HepG2 (cell line): ENCODE measurements around the gene CHID1. TPM values are rescaled to one million over a fixed set of nuclear protein-coding genes. Genes with fewer than 3 reads are reported as not detected.

Source experiments
- ARID5B ChIP-seq: IDR thresholded peaks from 2 replicates; pipeline ENCODE4 v1.4.0; 2020; ENCODE audit warnings: mild to moderate bottlenecking, missing genetic modification reagents
- BRF2 ChIP-seq: sonication (generic); formaldehyde crosslinking; IDR thresholded peaks from 2 replicates; pipeline ENCODE4 v1.8.1; 2022; ENCODE audit warnings: mild to moderate bottlenecking, missing genetic modification reagents
- FOXK1 ChIP-seq: sonication (generic); formaldehyde crosslinking; IDR thresholded peaks from 2 replicates; pipeline ENCODE4 v1.4.0; 2020; ENCODE audit warnings: low read depth, missing genetic modification reagents, borderline replicate concordance
- GPBP1L1 ChIP-seq: sonication (generic); formaldehyde crosslinking; IDR thresholded peaks from 2 replicates; pipeline ENCODE4 v1.5.0; 2020; ENCODE audit warnings: mild to moderate bottlenecking, missing genetic modification reagents
- KAT7 ChIP-seq: IDR thresholded peaks from 2 replicates; pipeline ENCODE4 v1.6.1; 2018; ENCODE audit warnings: borderline replicate concordance, missing compliant biosample characterization
- NRL ChIP-seq: sonication (generic); formaldehyde crosslinking; IDR thresholded peaks from 2 replicates; pipeline ENCODE4 v1.5.0; 2020; ENCODE audit warnings: missing genetic modification reagents, mild to moderate bottlenecking, moderate library complexity, borderline replicate concordance
- SIN3B ChIP-seq: fragments of 150-350 bp; IDR thresholded peaks from 2 replicates; pipeline ENCODE4 v1.6.1; 2014; ENCODE audit warnings: low read length
- SNAPC4 ChIP-seq: sonication (generic); formaldehyde crosslinking; IDR thresholded peaks from 2 replicates; pipeline ENCODE4 v1.4.0; 2020; ENCODE audit warnings: mild to moderate bottlenecking, missing genetic modification reagents
- ZBTB44 ChIP-seq: sonication (generic); formaldehyde crosslinking; IDR thresholded peaks from 2 replicates; pipeline ENCODE4 v1.4.0; 2020; ENCODE audit warnings: missing genetic modification reagents
- ZBTB8A ChIP-seq: sonication (generic); formaldehyde crosslinking; IDR thresholded peaks from 2 replicates; pipeline ENCODE4 v1.4.0; 2020; ENCODE audit warnings: mild to moderate bottlenecking, low read depth, missing genetic modification reagents, borderline replicate concordance
- ZNF20 ChIP-seq: sonication (generic); formaldehyde crosslinking; IDR thresholded peaks from 2 replicates; pipeline ENCODE4 v1.4.0; 2020; ENCODE audit warnings: mild to moderate bottlenecking, moderate library complexity, missing genetic modification reagents
- ZNF326 ChIP-seq: sonication (generic); formaldehyde crosslinking; IDR thresholded peaks from 2 replicates; pipeline ENCODE4 v1.4.0; 2020; ENCODE audit warnings: missing genetic modification reagents, borderline replicate concordance
- ZNF503 ChIP-seq: sonication (generic); formaldehyde crosslinking; IDR thresholded peaks from 2 replicates; pipeline ENCODE4 v1.4.0; 2020; ENCODE audit warnings: missing genetic modification reagents
- polyA plus RNA-seq, 8 experiments: library from polyadenylated mRNA; depleted of rRNA in 3 of 8; stranded (reverse) in 7 of 8; unstranded in 1 of 8; fragments of >200 nt; fragmentation: Illumina TruSeq in 4 of 8; extraction: Trizol in 4 of 8; gene quantifications; 2 replicates each; pipeline versions ENCODE4 v1.2.1 to v1.2.3, GENCODE V29; 2011 to 2016; ENCODE audit warnings: low read depth in 4 of 8, missing spikeins in 1 of 8, mixed read lengths in 1 of 8; ENCODE audit not compliant: insufficient read depth in 1 of 8
- total RNA-seq, 5 experiments: library from RNA; depleted of rRNA; stranded (reverse); fragments of >200 nt; fragmentation: Illumina TruSeq; extraction: Trizol; gene quantifications; 2 replicates each; pipeline ENCODE4 v1.2.3, GENCODE V29; 2016; ENCODE audit warnings: low read depth in 1 of 5

CHID1 gene
- total and polyA plus RNA-seq, 2 of the 13 experiments (the other 11 are each of a cell fraction or from before 2014, with no cell fraction given), result 65.1 to 93.6 TPM

- TF ChIP-seq FOXK1 (CRISPR knock-in tag) (no peak), ZNF20 (CRISPR knock-in tag) (no peak), ZNF326 (CRISPR knock-in tag) (no peak), ZBTB8A (no peak), ZBTB44 (CRISPR knock-in tag) (no peak), BRF2 (peak; percentile 61; the same call in 1 of the 2 replicates), NRL (CRISPR knock-in tag) (no peak), GPBP1L1 (CRISPR knock-in tag) (no peak), KAT7 (CRISPR knock-in tag) (no peak), SNAPC4 (CRISPR knock-in tag) (no peak), SIN3B (no peak), ARID5B (CRISPR knock-in tag) (no peak), ZNF503 (no peak)
Measured at GRCh38 chr11:842370-843002, 68.1 kb downstream of the CHID1 start, which contains the start of the genes POLR2L and TSPAN4 (continued).
